ENCODE results near the gene SDC3.

Gene SDC3

GRCh38 chr1:30929944-30930525 is 21.5 kb upstream of the SDC3 start:
- no peak for DNase-seq
- in situ Hi-C loops (cut with MboI; ENCODE audit: low pct_unique_long_range_greater_than_20kb, low sequenced_read_pairs): no loop called here

GRCh38 chr1:30929135-30929889 is 20.8 kb upstream of the SDC3 start:
- DNase-seq: peak; percentile 74
- in situ Hi-C loops (cut with MboI; ENCODE audit: low pct_unique_long_range_greater_than_20kb, low sequenced_read_pairs): no loop called here

DNA sequence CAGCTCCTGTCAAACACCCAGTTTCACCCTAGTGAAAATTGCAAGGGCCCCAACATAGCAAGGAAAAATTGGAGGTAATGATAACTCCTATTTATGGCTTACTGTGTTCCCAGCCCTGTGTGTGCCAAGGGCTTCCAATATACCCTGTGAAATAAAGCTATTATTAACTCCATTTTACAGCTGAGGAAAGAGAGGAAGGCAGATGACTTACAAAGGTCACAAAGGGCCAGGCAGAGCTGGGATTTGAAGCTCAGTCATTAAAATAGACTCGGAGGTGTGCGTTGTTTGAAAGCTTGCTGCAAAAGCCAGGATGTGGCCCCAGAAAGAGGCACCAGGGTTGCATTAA is 20.2 kb upstream of the SDC3 start:
- DNase-seq: no peak
- in situ Hi-C loops (cut with MboI; ENCODE audit: low pct_unique_long_range_greater_than_20kb, low sequenced_read_pairs): no loop called here

- in situ Hi-C loops (cut with MboI; ENCODE audit: low pct_unique_long_range_greater_than_20kb, low sequenced_read_pairs): no loop called here
Measured at GRCh38 chr1:30928171-30928570, 19.6 kb upstream of the SDC3 start.

DNA sequence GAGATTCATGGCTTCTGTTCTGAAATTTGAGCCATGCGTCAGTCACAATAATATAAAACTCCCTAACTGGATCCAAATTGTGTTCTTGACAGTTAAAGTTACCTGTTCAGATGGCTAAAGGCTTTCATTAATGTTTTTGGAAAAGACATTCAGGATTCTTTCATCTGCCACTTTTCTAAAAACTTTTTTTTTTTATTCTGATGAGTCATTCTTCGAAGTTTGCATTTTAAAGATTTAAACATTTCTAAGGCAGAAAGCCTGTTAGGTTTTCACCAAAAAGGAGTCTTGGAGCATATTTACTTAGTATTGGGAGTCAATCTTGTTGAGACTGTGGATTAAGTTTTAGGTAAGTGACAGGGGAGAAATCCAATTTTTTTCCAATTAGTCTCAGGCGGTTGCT is 18.9 kb upstream of the SDC3 start:
- DNase-seq: no peak
- in situ Hi-C loops (cut with MboI; ENCODE audit: low pct_unique_long_range_greater_than_20kb, low sequenced_read_pairs): no loop called here

More at GRCh38 chr1:30928171-30928570, 19.6 kb upstream of the SDC3 start:
- no peak for DNase-seq

GRCh38 chr1:30923597-30923996 is 15.0 kb upstream of the SDC3 start:
- no peak for DNase-seq
- in situ Hi-C loops (cut with MboI; ENCODE audit: low pct_unique_long_range_greater_than_20kb, low sequenced_read_pairs): no loop called here

- in situ Hi-C loops (cut with MboI; ENCODE audit: low pct_unique_long_range_greater_than_20kb, low sequenced_read_pairs): no loop called here
- DNase-seq: no peak
Measured at GRCh38 chr1:30920827-30921226, 12.3 kb upstream of the SDC3 start.

- peak; percentile 75 for DNase-seq
- in situ Hi-C loops (cut with MboI; ENCODE audit: low pct_unique_long_range_greater_than_20kb, low sequenced_read_pairs): loop anchor here (10.0 kb wide), 1 partner anchor 194 kb away; the partner anchor contains the start of gene MATN1
Measured at GRCh38 chr1:30919025-30919881, 10.7 kb upstream of the SDC3 start.

DNA sequence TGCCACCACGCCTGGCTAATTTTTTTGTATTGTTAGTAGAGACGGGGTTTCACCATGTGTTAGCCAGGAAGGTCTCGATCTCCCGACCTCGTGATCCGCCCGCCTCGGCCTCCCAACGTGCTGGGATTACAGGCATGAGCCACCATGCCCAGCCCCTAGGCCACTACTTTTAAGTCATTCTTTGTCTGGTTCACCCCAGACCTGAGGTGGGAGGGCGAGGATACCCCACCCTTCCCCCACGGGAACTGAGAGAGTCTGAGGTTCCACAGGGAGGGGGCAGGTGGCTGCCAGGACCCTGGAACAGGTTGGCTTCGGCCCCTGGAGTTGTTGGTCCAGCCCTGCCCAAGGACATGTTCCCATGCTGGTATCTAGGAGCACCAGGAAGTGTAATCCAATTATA is 7.7 kb upstream of the SDC3 start:
- no peak for DNase-seq
- in situ Hi-C loops (cut with MboI; ENCODE audit: low pct_unique_long_range_greater_than_20kb, low sequenced_read_pairs): loop anchor here (10.0 kb wide), 1 partner anchor 191 kb away; the partner anchor contains the start of gene MATN1

- DNase-seq: no peak
- in situ Hi-C loops (cut with MboI; ENCODE audit: low pct_unique_long_range_greater_than_20kb, low sequenced_read_pairs): loop anchor here (10.0 kb wide), 1 partner anchor 191 kb away; the partner anchor contains the start of gene MATN1
Measured at GRCh38 chr1:30915491-30916230, 7.1 kb upstream of the SDC3 start.

- in situ Hi-C loops (cut with MboI; ENCODE audit: low pct_unique_long_range_greater_than_20kb, low sequenced_read_pairs): loop anchor here (5.0 to 10.0 kb wide), 2 partner anchors 113 to 190 kb away; partner anchors contain the start of gene MATN1
- no peak for DNase-seq
Measured at GRCh38 chr1:30914931-30915330, 6.4 kb upstream of the SDC3 start.

DNA sequence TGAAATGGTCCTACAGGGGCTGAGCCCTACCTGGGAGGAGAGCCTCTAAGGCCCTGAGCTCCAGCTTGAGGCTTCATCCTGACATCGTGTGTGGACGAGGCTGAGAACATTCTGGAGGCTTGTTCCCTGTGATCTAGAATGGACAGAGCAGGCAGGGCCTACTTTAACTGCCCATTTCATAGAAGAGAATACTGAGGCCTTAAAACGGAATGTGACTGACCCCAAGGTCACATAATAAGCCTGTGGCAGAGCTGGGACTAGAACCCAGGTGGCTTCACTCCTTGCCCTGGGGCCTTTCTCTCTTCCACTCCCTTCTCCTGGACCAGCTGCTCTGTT is 6.0 kb upstream of the SDC3 start:
- in situ Hi-C loops (cut with MboI; ENCODE audit: low pct_unique_long_range_greater_than_20kb, low sequenced_read_pairs): loop anchor here (5.0 to 10.0 kb wide), 2 partner anchors 112 to 190 kb away; partner anchors contain the start of gene MATN1
- DNase-seq: no peak

DNA sequence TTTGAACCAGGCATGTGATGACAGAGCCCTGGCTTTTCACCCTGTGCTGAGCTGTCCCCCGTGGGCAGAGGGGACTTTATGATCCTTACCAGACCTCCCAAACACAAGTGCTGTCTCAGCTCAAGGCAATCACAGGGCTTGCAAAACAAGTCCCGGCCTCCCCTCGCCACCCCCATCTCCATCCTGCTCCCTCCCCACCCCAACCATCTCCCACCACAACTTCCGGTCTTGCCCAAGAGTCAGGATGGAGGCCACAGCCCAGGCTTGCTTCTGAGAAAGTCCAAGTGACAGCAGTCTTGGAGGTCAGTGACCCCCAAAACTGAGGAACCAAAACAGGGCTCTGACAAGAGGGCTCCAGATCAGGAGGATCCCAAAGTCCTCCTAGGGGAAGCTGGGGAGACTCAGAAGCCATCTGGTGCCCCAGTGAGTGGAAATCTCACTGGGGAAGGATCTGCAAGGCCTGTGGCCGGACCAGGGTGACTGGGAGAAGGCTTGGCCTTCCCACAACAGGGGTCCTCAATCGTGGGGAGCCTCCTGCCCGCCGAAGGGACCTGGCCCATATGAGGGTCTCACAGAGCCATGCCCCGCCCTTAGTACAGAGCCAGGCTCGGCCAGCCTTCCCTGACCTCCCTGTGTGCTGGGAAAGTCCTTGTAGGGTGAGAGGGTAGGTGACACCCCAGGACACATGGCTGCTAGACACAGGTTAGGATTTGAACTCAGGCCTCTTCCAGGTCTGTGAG is 4.5 kb upstream of the SDC3 start:
- in situ Hi-C loops (cut with MboI; ENCODE audit: low pct_unique_long_range_greater_than_20kb, low sequenced_read_pairs): loop anchor here (5.0 to 10.0 kb wide), 2 partner anchors 111 to 188 kb away; partner anchors contain the start of gene MATN1
- peak; percentile 47 for DNase-seq

- DNase-seq: no peak
- in situ Hi-C loops (cut with MboI; ENCODE audit: low pct_unique_long_range_greater_than_20kb, low sequenced_read_pairs): loop anchor here (5.0 to 10.0 kb wide), 2 partner anchors 110 to 187 kb away; partner anchors contain the start of gene MATN1
Measured at GRCh38 chr1:30912224-30912623, 3.7 kb upstream of the SDC3 start.

DNA sequence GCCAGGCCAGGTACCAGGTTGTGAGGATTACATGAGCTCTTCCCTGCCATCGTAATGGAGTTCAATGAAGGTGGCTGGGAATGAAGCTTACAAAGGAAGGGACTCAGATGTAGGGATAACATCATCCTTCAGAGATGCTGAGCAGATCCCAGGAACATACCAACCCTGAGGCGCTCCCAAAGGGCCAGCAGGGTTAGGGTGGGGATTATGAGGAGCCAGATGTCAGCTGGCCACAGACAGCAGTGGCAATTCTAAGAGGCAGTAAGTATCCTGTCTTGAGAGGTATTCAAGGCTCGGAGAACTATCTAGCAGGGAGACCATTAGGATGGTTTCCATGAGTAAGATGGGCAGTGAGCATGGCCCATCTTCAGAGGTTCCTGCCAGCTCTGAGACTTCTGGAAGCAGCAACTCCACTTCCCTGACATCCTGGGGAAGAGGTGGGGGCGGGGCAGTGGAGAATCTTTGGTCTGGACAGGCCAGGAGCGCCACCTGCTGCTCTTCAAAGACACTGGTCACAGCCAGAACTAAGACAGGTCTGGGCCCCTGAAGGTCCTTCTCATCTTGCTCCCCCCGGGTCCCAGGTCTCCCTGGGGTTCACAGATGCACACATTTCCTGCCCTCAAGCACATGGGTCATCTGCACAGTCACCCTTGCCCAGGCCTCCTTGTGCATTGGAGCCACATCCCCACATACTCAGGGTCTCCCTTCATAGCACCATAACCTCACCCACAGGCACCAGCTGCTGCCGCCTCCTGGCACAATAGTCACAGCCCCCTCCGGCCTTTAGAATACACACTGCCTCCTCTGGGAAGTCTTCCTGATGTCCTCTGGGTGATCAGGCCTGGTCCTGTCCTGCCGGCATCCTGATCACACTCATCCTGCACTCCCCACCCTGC is 2.7 kb upstream of the SDC3 start:
- DNase-seq: peak; percentile 76
- in situ Hi-C loops (cut with MboI; ENCODE audit: low pct_unique_long_range_greater_than_20kb, low sequenced_read_pairs): loop anchor here (5.0 to 10.0 kb wide), 2 partner anchors 109 to 187 kb away; partner anchors contain the start of gene MATN1

- in situ Hi-C loops (cut with MboI; ENCODE audit: low pct_unique_long_range_greater_than_20kb, low sequenced_read_pairs): loop anchor here (5.0 to 10.0 kb wide), 2 partner anchors 107 to 185 kb away; partner anchors contain the start of gene MATN1
- DNase-seq: no peak
Measured at GRCh38 chr1:30909365-30910068, 959 bp upstream of the SDC3 start.

GRCh38 chr1:30908316-30908695 is 252 bp downstream of the SDC3 start:
- in situ Hi-C loops (cut with MboI; ENCODE audit: low pct_unique_long_range_greater_than_20kb, low sequenced_read_pairs): no loop called here
- no peak for DNase-seq
